Caco-2 (cell line): ENCODE data around the gene ST6GALNAC3. TPM values are rescaled to one million over a fixed set of nuclear protein-coding genes. Genes with fewer than 3 reads are reported as not detected.

ENCODE experiments used
- BruUV-seq: library from RNA; stranded (reverse); fragments of 400-500 nt; replicated peaks from 2 replicates; lab custom pipeline; 2021; lab: Mats Ljungman, UMichigan
- CTCF ChIA-PET: fragments of 300-600 bp; sonication (Branson Sonifier 250); formaldehyde crosslinking; loops from one replicate; lab custom pipeline; 2022; ENCODE audit warnings: antibody characterized with exemption; lab: Charles Lee
- POLR2A ChIA-PET: fragments of 300-600 bp; sonication (Branson Sonifier 250); formaldehyde crosslinking; loops from one replicate; lab custom pipeline; 2022; ENCODE audit warnings: antibody characterized with exemption; lab: Charles Lee
- DNase-seq, 2 experiments: peaks; one replicate each; pipeline versions ENCODE4 v3.0.0 to v3.0.0-alpha.2; 2020 to 2022
- H3K27me3 ChIP-seq: replicated peaks from 2 replicates; pipeline ENCODE4 v1.6.0; 2011; ENCODE audit warnings: low read length; ENCODE audit not compliant: control insufficient read depth, insufficient read depth
- H3K36me3 ChIP-seq: 2 replicates; pipeline ENCODE4 v1.5.1; 2011; ENCODE audit warnings: low read length; ENCODE audit not compliant: control insufficient read depth, insufficient read depth
- H3K4me1 ChIP-seq: fragments of 250-450 bp; sonication (Bioruptor Pico); 2 replicates; pipeline ENCODE4 v1.5.1; 2020; ENCODE audit warnings: mild to moderate bottlenecking
- H3K4me3 ChIP-seq: 2 replicates; pipeline ENCODE4 v1.5.1; 2011; ENCODE audit warnings: low read depth, mild to moderate bottlenecking, control low read depth, low read length
- H3K9me3 ChIP-seq: fragments of 250-450 bp; sonication (Bioruptor Pico); 2 replicates; pipeline ENCODE4 v1.5.1; 2020; ENCODE audit warnings: mild to moderate bottlenecking, moderate library complexity
- H3K27ac Mint-ChIP-seq: one replicate; pipeline ENCODE4 v1.8.0; 2022; ENCODE audit warnings: mixed read lengths; ENCODE audit not compliant: unreplicated experiment
- H3K27me3 Mint-ChIP-seq: one replicate; pipeline ENCODE4 v1.8.0; 2022; ENCODE audit warnings: mixed read lengths; ENCODE audit not compliant: insufficient read depth, unreplicated experiment
- H3K36me3 Mint-ChIP-seq: one replicate; pipeline ENCODE4 v1.8.0; 2022; ENCODE audit warnings: mild to moderate bottlenecking, mixed read lengths; ENCODE audit not compliant: insufficient read depth, unreplicated experiment
- H3K4me1 Mint-ChIP-seq: one replicate; pipeline ENCODE4 v1.8.0; 2022; ENCODE audit warnings: low read depth, mixed read lengths; ENCODE audit not compliant: unreplicated experiment
- H3K4me3 Mint-ChIP-seq: one replicate; pipeline ENCODE4 v1.8.0; 2022; ENCODE audit warnings: mild to moderate bottlenecking, moderate library complexity, mixed read lengths; ENCODE audit not compliant: unreplicated experiment
- H3K9me3 Mint-ChIP-seq: one replicate; pipeline ENCODE4 v1.8.0; 2022; ENCODE audit warnings: mixed read lengths; ENCODE audit not compliant: unreplicated experiment
- intact Hi-C: fragments of 100-400 bp; cut with micrococcal nuclease; formaldehyde crosslinking; loops from one replicate; pipeline ENCODE4 v1.10.0; 2022; ENCODE audit not compliant: unreplicated experiment
- total RNA-seq: library from RNA; stranded (reverse); gene quantifications from 2 replicates; pipeline ENCODE4 v1.2.3, GENCODE V29; 2022
- TF ChIP-seq, protein P1 (sequence below), 2 experiments: fragments of 200-600 bp in 1 of 2; IDR thresholded peaks; 1 replicate in 1 of 2; 2 replicates in 1 of 2; pipeline versions ENCODE4 v1.5.1 to v1.8.0; 2011 to 2022; ENCODE audit warnings: antibody characterized with exemption in 1 of 2, control low read depth in 1 of 2, inconsistent platforms in 1 of 2, low read depth in 1 of 2, low read length in 1 of 2, mild to moderate bottlenecking in 1 of 2, moderate library complexity in 1 of 2; ENCODE audit not compliant: insufficient read depth in 1 of 2, severe bottlenecking in 1 of 2, unreplicated experiment in 1 of 2

The ST6GALNAC3 gene
- total RNA-seq, 1 experiment from 2014 or later: 16.0 TPM

DNA sequence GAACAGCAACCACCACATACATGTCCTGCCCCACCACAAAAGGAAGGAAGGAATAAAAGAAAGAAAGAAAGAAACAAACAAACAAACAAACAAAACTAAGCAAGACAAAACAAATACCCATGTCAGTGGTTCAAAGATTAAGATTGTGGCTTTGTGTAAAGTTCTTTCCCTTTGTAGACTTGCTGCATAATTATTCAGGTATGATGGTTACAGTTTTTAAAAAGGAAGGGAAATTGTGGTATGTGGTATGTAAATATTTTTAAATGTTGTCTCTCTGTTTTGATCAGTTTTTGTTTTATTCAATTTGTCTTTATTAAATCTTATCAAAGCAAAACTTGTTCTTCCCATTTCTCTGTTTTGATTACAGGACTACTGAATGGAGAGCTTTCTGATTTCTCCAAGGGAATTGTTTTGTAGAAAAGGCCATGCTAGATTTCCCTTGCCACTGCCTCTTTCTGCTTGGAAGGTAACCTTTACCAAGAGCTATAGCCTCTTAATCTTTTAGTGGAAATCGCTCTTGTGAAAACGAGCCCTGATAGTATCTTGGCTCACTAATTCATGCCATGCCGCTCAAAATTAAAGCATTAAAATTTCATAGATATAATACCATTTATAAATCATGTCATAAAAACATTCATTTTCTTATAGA is 502.5 kb downstream of the ST6GALNAC3 start:
- no peaks in the 10 kb centered on the region for H3K4me1 ChIP-seq
- Mint-ChIP-seq H3K9me3 (no peaks in the 10 kb centered on the region), H3K27ac (no peak overlapping the region), H3K27me3 (no peaks in the 10 kb centered on the region), H3K4me1 (no peaks in the 10 kb centered on the region), H3K36me3 (no peaks in the 10 kb centered on the region), H3K4me3 (no peak overlapping the region)
- ChIA-PET POLR2A (no interaction called here), CTCF (no interaction called here)
- no peaks in the 10 kb centered on the region for H3K27me3 ChIP-seq
- no peaks in the 10 kb centered on the region for H3K36me3 ChIP-seq
- intact Hi-C loops: no loop called here
- no peak overlapping the region for H3K4me3 ChIP-seq
- BruUV-seq: no TSS peak
- TF ChIP-seq, protein P1, sequence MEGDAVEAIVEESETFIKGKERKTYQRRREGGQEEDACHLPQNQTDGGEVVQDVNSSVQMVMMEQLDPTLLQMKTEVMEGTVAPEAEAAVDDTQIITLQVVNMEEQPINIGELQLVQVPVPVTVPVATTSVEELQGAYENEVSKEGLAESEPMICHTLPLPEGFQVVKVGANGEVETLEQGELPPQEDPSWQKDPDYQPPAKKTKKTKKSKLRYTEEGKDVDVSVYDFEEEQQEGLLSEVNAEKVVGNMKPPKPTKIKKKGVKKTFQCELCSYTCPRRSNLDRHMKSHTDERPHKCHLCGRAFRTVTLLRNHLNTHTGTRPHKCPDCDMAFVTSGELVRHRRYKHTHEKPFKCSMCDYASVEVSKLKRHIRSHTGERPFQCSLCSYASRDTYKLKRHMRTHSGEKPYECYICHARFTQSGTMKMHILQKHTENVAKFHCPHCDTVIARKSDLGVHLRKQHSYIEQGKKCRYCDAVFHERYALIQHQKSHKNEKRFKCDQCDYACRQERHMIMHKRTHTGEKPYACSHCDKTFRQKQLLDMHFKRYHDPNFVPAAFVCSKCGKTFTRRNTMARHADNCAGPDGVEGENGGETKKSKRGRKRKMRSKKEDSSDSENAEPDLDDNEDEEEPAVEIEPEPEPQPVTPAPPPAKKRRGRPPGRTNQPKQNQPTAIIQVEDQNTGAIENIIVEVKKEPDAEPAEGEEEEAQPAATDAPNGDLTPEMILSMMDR (IDR thresholded peaks at IDR 0.05; ENCODE audit: insufficient read depth in 1 of 2, low read depth in 1 of 2, low read length in 1 of 2, severe bottlenecking in 1 of 2, unreplicated experiment in 1 of 2): no peak
- no peak for DNase-seq
- no peaks in the 10 kb centered on the region for H3K9me3 ChIP-seq

DNA sequence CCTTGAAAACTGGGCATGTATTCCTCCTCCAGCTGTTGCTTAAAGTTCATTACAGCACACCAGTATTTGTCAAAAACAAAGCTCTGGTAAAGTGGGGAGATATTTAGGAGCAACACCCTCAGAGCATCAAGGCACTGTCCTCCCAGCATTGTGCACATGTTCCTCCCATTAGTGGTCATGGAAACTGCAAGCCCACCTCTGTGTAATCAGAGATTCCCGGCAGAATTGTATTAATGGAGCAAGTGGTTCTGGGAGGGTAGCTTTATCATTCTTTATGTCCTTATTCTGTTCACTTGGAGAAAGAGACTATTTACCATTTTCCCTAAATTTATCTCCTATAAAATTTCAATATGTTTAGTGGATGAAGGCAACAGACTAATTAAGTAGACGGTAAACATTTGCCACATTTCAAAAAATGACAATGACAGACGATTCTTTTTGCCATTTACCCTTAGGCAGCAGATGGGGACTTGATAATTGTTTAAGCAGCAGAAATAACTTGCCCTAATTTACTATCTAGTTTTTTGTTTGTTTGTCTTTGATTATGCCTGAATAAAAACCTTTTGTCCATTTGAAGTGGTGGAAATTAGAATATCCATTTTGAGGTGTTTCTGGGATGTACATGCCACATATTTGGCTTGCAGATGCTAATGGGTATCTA is 503.1 kb downstream of the ST6GALNAC3 start:
- no peaks in the 10 kb centered on the region for H3K27me3 ChIP-seq
- no peaks in the 10 kb centered on the region for H3K9me3 Mint-ChIP-seq
- no peaks in the 10 kb centered on the region for H3K9me3 ChIP-seq
- no peak for DNase-seq
- ChIA-PET CTCF (no interaction called here), POLR2A (no interaction called here)
- no peak overlapping the region for H3K4me3 Mint-ChIP-seq
- no TSS peak for BruUV-seq
- TF ChIP-seq, protein P1 (IDR thresholded peaks at IDR 0.05; ENCODE audit: insufficient read depth in 1 of 2, low read depth in 1 of 2, low read length in 1 of 2, severe bottlenecking in 1 of 2, unreplicated experiment in 1 of 2): no peak
- intact Hi-C loops: no loop called here
- no peaks in the 10 kb centered on the region for H3K27me3 Mint-ChIP-seq
- H3K4me1 ChIP-seq: no peaks in the 10 kb centered on the region
- no peaks in the 10 kb centered on the region for H3K4me1 Mint-ChIP-seq
- H3K36me3 ChIP-seq: no peaks in the 10 kb centered on the region
- no peaks in the 10 kb centered on the region for H3K36me3 Mint-ChIP-seq
- H3K4me3 ChIP-seq: no peak overlapping the region
- H3K27ac Mint-ChIP-seq: no peak overlapping the region

DNA sequence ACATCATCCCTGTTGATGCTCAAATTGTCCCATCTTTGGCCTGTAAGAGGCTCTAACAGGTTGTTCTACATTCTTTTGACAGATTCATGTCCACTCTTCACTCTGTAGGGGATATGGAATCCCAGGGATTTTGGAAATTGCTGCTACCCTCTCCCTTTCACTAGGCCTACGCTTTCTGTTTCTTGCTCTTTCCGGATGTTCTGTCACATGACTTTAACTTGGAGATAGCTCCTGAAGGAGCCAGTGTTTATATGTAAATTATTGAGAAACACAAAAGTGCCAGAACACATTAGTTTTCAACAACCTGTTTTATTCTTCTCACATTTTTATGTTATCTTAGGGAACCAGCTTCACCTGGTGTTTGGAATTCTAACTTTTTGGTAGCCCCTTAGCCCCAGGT is 505.7 kb downstream of the ST6GALNAC3 start:
- Histone ChIP-seq H3K36me3 (no peaks in the 10 kb centered on the region), H3K4me1 (no peaks in the 10 kb centered on the region), H3K27me3 (no peaks in the 10 kb centered on the region), H3K4me3 (no peak overlapping the region), H3K9me3 (no peaks in the 10 kb centered on the region)
- ChIA-PET POLR2A (no interaction called here), CTCF (no interaction called here)
- Mint-ChIP-seq H3K4me3 (no peak overlapping the region), H3K4me1 (no peaks in the 10 kb centered on the region), H3K9me3 (no peaks in the 10 kb centered on the region), H3K36me3 (no peaks in the 10 kb centered on the region), H3K27ac (no peak overlapping the region), H3K27me3 (no peaks in the 10 kb centered on the region)
- BruUV-seq: no TSS peak
- TF ChIP-seq, protein P1 (IDR thresholded peaks at IDR 0.05; ENCODE audit: insufficient read depth in 1 of 2, low read depth in 1 of 2, low read length in 1 of 2, severe bottlenecking in 1 of 2, unreplicated experiment in 1 of 2): no peak
- intact Hi-C loops: no loop called here
- DNase-seq: no peak
